ENCODE data around the gene SLC35F1.

GRCh38 chr6:118324116-118324515, 417.1 kb downstream of the SLC35F1 start:
- no peak for TF ChIP-seq OSR1 (CRISPR knock-in tag; IDR thresholded peaks at IDR 0.05)
- no peak for TF ChIP-seq PATZ1 (CRISPR knock-in tag; IDR thresholded peaks at IDR 0.05; ENCODE audit: borderline replicate concordance)
- no peak for TF ChIP-seq TOX (CRISPR knock-in tag; IDR thresholded peaks at IDR 0.05; ENCODE audit: borderline replicate concordance)
- no peak for TF ChIP-seq ZFP30 (CRISPR knock-in tag; IDR thresholded peaks at IDR 0.05)
- TF ChIP-seq, protein P1, sequence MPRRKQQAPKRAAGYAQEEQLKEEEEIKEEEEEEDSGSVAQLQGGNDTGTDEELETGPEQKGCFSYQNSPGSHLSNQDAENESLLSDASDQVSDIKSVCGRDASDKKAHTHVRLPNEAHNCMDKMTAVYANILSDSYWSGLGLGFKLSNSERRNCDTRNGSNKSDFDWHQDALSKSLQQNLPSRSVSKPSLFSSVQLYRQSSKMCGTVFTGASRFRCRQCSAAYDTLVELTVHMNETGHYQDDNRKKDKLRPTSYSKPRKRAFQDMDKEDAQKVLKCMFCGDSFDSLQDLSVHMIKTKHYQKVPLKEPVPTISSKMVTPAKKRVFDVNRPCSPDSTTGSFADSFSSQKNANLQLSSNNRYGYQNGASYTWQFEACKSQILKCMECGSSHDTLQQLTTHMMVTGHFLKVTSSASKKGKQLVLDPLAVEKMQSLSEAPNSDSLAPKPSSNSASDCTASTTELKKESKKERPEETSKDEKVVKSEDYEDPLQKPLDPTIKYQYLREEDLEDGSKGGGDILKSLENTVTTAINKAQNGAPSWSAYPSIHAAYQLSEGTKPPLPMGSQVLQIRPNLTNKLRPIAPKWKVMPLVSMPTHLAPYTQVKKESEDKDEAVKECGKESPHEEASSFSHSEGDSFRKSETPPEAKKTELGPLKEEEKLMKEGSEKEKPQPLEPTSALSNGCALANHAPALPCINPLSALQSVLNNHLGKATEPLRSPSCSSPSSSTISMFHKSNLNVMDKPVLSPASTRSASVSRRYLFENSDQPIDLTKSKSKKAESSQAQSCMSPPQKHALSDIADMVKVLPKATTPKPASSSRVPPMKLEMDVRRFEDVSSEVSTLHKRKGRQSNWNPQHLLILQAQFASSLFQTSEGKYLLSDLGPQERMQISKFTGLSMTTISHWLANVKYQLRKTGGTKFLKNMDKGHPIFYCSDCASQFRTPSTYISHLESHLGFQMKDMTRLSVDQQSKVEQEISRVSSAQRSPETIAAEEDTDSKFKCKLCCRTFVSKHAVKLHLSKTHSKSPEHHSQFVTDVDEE (CRISPR knock-in tag; IDR thresholded peaks at IDR 0.05), result no peak
- no peak for TF ChIP-seq PPARA (CRISPR knock-in tag; IDR thresholded peaks at IDR 0.05; ENCODE audit: borderline replicate concordance)
- no peak for TF ChIP-seq CSDC2 (CRISPR knock-in tag; IDR thresholded peaks at IDR 0.05)
- TF ChIP-seq ARNTL (CRISPR knock-in tag; IDR thresholded peaks at IDR 0.05; ENCODE audit: borderline replicate concordance, low read depth), result no peak
- no peak for TF ChIP-seq RARB (CRISPR knock-in tag; IDR thresholded peaks at IDR 0.05)
- TF ChIP-seq, protein P2, sequence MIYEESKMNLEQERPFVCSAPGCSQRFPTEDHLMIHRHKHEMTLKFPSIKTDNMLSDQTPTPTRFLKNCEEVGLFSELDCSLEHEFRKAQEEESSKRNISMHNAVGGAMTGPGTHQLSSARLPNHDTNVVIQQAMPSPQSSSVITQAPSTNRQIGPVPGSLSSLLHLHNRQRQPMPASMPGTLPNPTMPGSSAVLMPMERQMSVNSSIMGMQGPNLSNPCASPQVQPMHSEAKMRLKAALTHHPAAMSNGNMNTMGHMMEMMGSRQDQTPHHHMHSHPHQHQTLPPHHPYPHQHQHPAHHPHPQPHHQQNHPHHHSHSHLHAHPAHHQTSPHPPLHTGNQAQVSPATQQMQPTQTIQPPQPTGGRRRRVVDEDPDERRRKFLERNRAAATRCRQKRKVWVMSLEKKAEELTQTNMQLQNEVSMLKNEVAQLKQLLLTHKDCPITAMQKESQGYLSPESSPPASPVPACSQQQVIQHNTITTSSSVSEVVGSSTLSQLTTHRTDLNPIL (CRISPR knock-in tag; IDR thresholded peaks at IDR 0.05; ENCODE audit: low read depth), result no peak
- TF ChIP-seq BACH2 (CRISPR knock-in tag; IDR thresholded peaks at IDR 0.05; ENCODE audit: borderline replicate concordance), result no peak
- no peak for TF ChIP-seq SNAI2 (CRISPR knock-in tag; IDR thresholded peaks at IDR 0.05)
- TF ChIP-seq ISL1 (CRISPR knock-in tag; IDR thresholded peaks at IDR 0.05), result no peak
- no peak for TF ChIP-seq ZC3H10 (CRISPR knock-in tag; IDR thresholded peaks at IDR 0.05)
